MM.1S (cell line): ENCODE results near the gene DNAL4.

ENCODE experiments used
- EZH2phosphoT487 ChIP-seq: fragments of 300-600 bp; sonication (generic); IDR thresholded peaks from 2 replicates; pipeline ENCODE4 v1.6.1; 2018; ENCODE audit warnings: antibody characterized with exemption, low read length
- TF ChIP-seq, protein P1 (sequence below): fragments of 300-600 bp; sonication (generic); IDR thresholded peaks from 2 replicates; pipeline ENCODE4 v1.5.1; 2016; ENCODE audit warnings: antibody characterized with exemption, low read length, mixed read lengths

- TF ChIP-seq, protein P1, sequence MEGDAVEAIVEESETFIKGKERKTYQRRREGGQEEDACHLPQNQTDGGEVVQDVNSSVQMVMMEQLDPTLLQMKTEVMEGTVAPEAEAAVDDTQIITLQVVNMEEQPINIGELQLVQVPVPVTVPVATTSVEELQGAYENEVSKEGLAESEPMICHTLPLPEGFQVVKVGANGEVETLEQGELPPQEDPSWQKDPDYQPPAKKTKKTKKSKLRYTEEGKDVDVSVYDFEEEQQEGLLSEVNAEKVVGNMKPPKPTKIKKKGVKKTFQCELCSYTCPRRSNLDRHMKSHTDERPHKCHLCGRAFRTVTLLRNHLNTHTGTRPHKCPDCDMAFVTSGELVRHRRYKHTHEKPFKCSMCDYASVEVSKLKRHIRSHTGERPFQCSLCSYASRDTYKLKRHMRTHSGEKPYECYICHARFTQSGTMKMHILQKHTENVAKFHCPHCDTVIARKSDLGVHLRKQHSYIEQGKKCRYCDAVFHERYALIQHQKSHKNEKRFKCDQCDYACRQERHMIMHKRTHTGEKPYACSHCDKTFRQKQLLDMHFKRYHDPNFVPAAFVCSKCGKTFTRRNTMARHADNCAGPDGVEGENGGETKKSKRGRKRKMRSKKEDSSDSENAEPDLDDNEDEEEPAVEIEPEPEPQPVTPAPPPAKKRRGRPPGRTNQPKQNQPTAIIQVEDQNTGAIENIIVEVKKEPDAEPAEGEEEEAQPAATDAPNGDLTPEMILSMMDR, result no peak
- TF ChIP-seq EZH2phosphoT487, result no peak
These were observed 48.7 kb upstream of the DNAL4 start for GRCh38 chr22:38842512-38843200.
